Gastrocnemius medialis (tissue), 4 donors: ENCODE measurements around the gene VEZF1. TPM values are rescaled to one million over a fixed set of nuclear protein-coding genes. Genes with fewer than 3 reads are reported as not detected.
"Not testable (repeated sequence)": the region's sequence is repeated elsewhere in the genome, so short reads cannot be mapped to it uniquely, and the experiment has no call there.

Experiments
- ATAC-seq, 2 donors: fragments of 150-250 bp; one replicate each; pipeline ENCODE4 v1.9.1; 2016
- DNase-seq, 2 donors: peaks; one replicate each; pipeline ENCODE4 v3.0.0-alpha.2; 2019
- H3K27ac ChIP-seq, 4 donors: fragments of 200-600 bp; sonication (generic); 1 replicate in 1 of 4; 2 replicates in 3 of 4; pipeline ENCODE4 v1.5.1; 2016 to 2018; ENCODE audit warnings: mild to moderate bottlenecking in 2 of 4, moderate library complexity in 1 of 4
- H3K27me3 ChIP-seq, 3 donors: fragments of 200-600 bp; sonication (generic) in 2 of 3; 1 replicate in 1 of 3; 2 replicates in 2 of 3; pipeline versions ENCODE4 v1.5.1 to v1.6.0; 2016 to 2019; ENCODE audit warnings: mild to moderate bottlenecking in 1 of 3, moderate library complexity in 1 of 3
- H3K36me3 ChIP-seq, 2 donors: fragments of 200-600 bp; sonication (generic) in 1 of 2; one replicate each; pipeline ENCODE4 v1.5.1; 2017 to 2018
- H3K4me1 ChIP-seq, 2 donors: fragments of 200-600 bp; sonication (generic) in 1 of 2; one replicate each; pipeline ENCODE4 v1.5.1; 2016 to 2017; ENCODE audit warnings: mild to moderate bottlenecking in 2 of 2
- H3K4me3 ChIP-seq, 4 donors: fragments of 200-600 bp; sonication (generic) in 3 of 4; 1 replicate in 1 of 4; 2 replicates in 3 of 4; pipeline ENCODE4 v1.5.1; 2016 to 2019; ENCODE audit warnings: mild to moderate bottlenecking in 2 of 4
- H3K9me3 ChIP-seq, 3 donors: fragments of 200-600 bp; sonication (generic) in 2 of 3; 1 replicate in 1 of 3; 2 replicates in 2 of 3; pipeline ENCODE4 v1.5.1; 2016 to 2019
- CTCF ChIP-seq, 5 experiments: fragments of 450-650 bp in 3 of 5; fragments of 200-600 bp in 2 of 5; sonication (generic) in 2 of 5; IDR thresholded peaks in 4 of 5; conservative IDR thresholded peaks in 1 of 5; 1 replicate in 4 of 5; 2 replicates in 1 of 5; pipeline ENCODE4 v1.5.1; 2016 to 2019; ENCODE audit warnings: antibody characterized with exemption in 5 of 5, mild to moderate bottlenecking in 3 of 5, moderate library complexity in 3 of 5
- POLR2A ChIP-seq, 2 donors: fragments of 450-650 bp; IDR thresholded peaks; one replicate each; pipeline ENCODE4 v1.6.1; 2017; ENCODE audit warnings: antibody characterized with exemption in 2 of 2, mild to moderate bottlenecking in 2 of 2, moderate library complexity in 2 of 2
- in situ Hi-C, 4 donors: fragments of 200-750 bp; cut with MboI; loops; one replicate each; pipeline versions ENCODE4 v1.15.0 to v1.8.0; 2017; ENCODE audit warnings: low sequenced_read_pairs in 4 of 4
- intact Hi-C: fragments of 100-400 bp; cut with DNase I; formaldehyde crosslinking; loops from one replicate; pipeline ENCODE4 v1.15.1; 2023; ENCODE audit warnings: low total_unique reads
- total RNA-seq, 4 donors: library from RNA; depleted of rRNA; stranded (reverse); fragments of >200 nt; gene quantifications; one replicate each; pipeline versions ENCODE4 v1.1.0 to v1.2.3, GENCODE V29; 2016

VEZF1 gene
- total RNA-seq, 4 donors from 2014 or later = 99.9 to 137 (median 106) TPM

GRCh38 chr17:57965521-57966160 is 22.4 kb downstream of the VEZF1 start:
- ATAC-seq = no peak
- Histone ChIP-seq H3K4me3 (no peak overlapping the region), H3K36me3 (no peaks in the 10 kb centered on the region), H3K27me3 (no peaks in the 10 kb centered on the region), H3K27ac (peak overlapping the region in 1 of 4 donors; percentile 22), H3K9me3 (no peaks in the 10 kb centered on the region), H3K4me1 (peaks cover 6 to 12% of the 10 kb centered on the region in 2 donors)
- no peak for DNase-seq
- in situ Hi-C loops = no loop called here
- TF ChIP-seq POLR2A (IDR thresholded peaks at IDR 0.05) = no peak
- TF ChIP-seq CTCF (IDR thresholded peaks at IDR 0.05 in 4 of 5, conservative IDR thresholded peaks at IDR 0.05 in 1 of 5) = no peak
- intact Hi-C loops = no loop called here

DNA sequence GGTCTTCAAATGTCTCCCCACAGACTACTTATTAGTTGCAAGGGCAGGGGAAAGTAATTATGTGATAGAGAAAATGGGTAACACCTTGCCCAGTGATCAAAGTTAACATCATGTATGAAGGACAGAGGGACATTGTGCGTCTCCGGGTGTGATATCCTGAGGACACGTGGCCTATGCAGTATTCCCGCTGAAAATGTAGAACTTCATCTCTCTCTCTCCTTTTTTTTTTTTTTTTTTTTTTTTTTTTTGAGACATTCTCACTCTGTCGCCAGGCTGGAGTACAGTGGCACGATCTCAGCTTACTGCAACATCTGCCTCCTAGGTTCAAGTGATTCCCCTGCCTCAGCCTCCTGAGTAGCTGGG is 24.9 kb downstream of the VEZF1 start:
- intact Hi-C loops = no loop called here
- no peak for ATAC-seq
- in situ Hi-C loops = no loop called here

DNA sequence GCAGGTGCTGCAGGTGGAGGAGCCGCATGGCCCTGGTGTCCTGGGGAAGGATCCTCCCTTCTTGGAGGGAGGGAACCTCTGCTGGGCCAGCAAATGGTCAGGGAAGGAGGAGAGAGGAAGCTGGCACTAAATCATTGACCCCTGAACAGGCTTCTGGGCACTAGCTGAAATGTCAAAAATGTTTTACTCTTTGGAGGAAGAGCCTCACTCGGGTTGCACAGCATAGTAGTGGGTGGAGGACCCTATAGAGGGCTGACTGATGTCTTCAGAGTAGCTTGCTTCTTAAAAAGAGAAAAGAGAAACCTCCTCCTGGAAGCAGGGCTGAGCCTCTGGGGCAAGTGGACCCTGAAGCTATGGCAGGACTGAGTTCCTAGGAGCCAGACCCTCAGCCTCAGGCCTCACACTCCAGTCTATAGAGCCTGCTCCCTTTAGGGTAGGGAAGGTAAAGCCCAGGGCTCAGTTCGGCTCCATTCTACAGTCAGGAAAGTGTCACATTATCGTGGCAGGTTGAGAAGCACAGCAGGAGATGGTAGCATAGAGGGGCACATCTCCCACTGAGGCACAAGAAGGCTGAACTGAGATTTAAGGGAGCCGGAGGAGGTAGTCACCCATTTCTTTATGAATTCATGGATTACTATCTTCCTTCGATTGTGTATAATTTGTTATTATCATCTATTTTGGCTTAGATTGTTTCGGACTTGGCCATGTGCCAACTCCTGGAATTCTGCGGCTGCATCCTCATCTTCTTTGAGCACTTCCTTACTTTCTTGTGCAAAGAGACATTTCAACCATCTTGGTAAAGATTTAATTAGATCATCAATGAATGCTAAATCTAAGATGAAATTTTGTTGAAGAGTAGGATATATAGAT is 25.5 kb downstream of the VEZF1 start:
- H3K4me1 ChIP-seq = peaks cover 6 to 12% of the 10 kb centered on the region in 2 donors
- H3K9me3 ChIP-seq = no peaks in the 10 kb centered on the region
- H3K4me3 ChIP-seq = no peak overlapping the region
- H3K27ac ChIP-seq = no peak overlapping the region
- in situ Hi-C loops = no loop called here
- no peaks in the 10 kb centered on the region for H3K36me3 ChIP-seq
- ATAC-seq (no peak), DNase-seq (no peak)
- no peaks in the 10 kb centered on the region for H3K27me3 ChIP-seq
- no peak for TF ChIP-seq CTCF (IDR thresholded peaks at IDR 0.05 in 4 of 5, conservative IDR thresholded peaks at IDR 0.05 in 1 of 5)
- no peak for TF ChIP-seq POLR2A (IDR thresholded peaks at IDR 0.05)
- intact Hi-C loops = no loop called here

More for the DNA sequence above, 24.9 kb downstream of the VEZF1 start:
- H3K4me1 ChIP-seq = peaks cover 6 to 12% of the 10 kb centered on the region in 2 donors
- H3K4me3 ChIP-seq = no peak overlapping the region
- H3K27me3 ChIP-seq = no peaks in the 10 kb centered on the region
- DNase-seq = no peak
- TF ChIP-seq CTCF (IDR thresholded peaks at IDR 0.05 in 4 of 5, conservative IDR thresholded peaks at IDR 0.05 in 1 of 5) = no peak
- TF ChIP-seq POLR2A (IDR thresholded peaks at IDR 0.05) = no peak
- no peaks in the 10 kb centered on the region for H3K36me3 ChIP-seq
- H3K27ac ChIP-seq = no peak overlapping the region
- H3K9me3 ChIP-seq = no peaks in the 10 kb centered on the region

GRCh38 chr17:57959929-57960328 is 28.1 kb downstream of the VEZF1 start:
- no peaks in the 10 kb centered on the region for H3K9me3 ChIP-seq
- peaks cover 15 to 18% of the 10 kb centered on the region in 2 donors for H3K4me1 ChIP-seq
- no peak overlapping the region for H3K27ac ChIP-seq
- no peaks in the 10 kb centered on the region for H3K36me3 ChIP-seq
- no peaks in the 10 kb centered on the region for H3K27me3 ChIP-seq
- ATAC-seq (no peak), DNase-seq (no peak)
- TF ChIP-seq CTCF (IDR thresholded peaks at IDR 0.05 in 4 of 5, conservative IDR thresholded peaks at IDR 0.05 in 1 of 5) = no peak
- no peak for TF ChIP-seq POLR2A (IDR thresholded peaks at IDR 0.05)
- in situ Hi-C loops (no loop called here), intact Hi-C loops (no loop called here)
- H3K4me3 ChIP-seq = no peak overlapping the region

DNA sequence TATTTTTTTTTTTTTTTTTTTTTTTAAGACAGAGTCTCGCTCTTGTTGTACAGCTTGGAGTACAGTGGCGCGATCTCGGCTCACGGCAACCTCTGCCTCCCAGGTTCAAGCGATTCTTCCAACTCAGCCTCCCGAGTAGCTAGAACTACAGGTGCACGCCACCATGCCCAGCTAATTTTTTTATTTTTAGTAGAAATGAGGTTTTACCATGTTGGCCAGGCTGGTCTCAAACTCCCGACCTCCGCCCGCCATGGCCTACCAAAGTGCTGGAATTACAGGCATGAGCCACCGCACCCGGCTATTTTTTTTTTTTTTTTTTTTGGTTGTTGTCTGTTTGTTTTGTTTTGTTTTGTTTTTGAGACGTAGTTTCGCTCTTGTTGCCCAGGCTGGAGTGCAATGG is 29.7 kb downstream of the VEZF1 start:
- H3K4me3 ChIP-seq, in situ Hi-C loops, H3K27ac ChIP-seq, H3K36me3 ChIP-seq, H3K9me3 ChIP-seq, intact Hi-C loops, H3K27me3 ChIP-seq, ATAC-seq, DNase-seq: not testable (repeated sequence)
- H3K4me1 ChIP-seq = peaks cover 25 to 29% of the 10 kb centered on the region in 2 donors
